ENCODE data around the gene TMEM225B. TPM values are rescaled to one million over a fixed set of nuclear protein-coding genes. Genes with fewer than 3 reads are reported as not detected.

The TMEM225B gene, protein sequence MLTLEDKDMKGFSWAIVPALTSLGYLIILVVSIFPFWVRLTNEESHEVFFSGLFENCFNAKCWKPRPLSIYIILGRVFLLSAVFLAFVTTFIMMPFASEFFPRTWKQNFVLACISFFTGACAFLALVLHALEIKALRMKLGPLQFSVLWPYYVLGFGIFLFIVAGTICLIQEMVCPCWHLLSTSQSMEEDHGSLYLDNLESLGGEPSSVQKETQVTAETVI
- 0.53 and 1.2 TPM in 2 replicates for total RNA-seq (ENCODE audit: low replicate concordance)

DNA sequence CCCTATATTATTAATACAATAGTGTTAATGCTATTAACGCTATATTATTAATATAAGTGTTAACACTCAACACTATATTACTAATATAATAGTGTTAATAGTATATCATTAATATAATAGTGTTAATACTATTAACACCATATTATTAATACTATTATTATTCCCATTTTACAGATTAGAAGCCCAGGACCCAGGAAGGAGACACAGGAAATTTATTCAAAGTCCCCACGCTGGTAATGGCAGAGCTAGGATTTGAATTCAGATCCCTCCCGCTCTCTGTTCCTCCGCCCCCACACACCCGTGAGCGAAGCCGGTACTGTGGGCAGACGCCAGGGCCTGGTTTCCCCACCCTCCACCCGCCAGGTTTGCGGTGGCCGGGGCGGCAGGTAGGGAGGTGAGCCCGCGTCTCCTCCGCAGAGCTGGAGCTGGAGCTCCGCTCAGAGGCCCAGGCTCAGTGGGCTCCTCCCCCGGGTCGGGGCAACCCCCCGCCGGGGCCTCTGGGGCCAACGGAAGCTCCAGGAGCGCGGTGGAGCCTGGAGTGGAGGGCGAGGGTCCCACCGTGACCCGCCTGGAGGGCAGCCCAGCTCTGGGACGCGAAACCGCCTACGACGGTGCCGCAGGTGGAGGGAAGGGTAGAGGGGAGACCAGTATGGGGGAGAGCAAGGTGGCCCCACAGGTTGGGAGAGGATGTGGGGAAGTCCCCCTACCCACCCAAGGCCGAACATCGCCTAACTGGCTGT lies at the start of gene TMEM225B:
TMEM225B (plus strand) TSS at position 506 of the 740 bp plus-strand sequence. CDS start 6,122 bp downstream, outside the sequence.

GRCh38 chr7:99551767-99552463 lies 46.2 kb upstream of the TMEM225B start, which contains the start of gene FAM200A:
Gene FAM200A, minus strand, starts transcription at chr7:99552114. Its CDS starts 3,707 bp downstream, at chr7:99548407.

DNA sequence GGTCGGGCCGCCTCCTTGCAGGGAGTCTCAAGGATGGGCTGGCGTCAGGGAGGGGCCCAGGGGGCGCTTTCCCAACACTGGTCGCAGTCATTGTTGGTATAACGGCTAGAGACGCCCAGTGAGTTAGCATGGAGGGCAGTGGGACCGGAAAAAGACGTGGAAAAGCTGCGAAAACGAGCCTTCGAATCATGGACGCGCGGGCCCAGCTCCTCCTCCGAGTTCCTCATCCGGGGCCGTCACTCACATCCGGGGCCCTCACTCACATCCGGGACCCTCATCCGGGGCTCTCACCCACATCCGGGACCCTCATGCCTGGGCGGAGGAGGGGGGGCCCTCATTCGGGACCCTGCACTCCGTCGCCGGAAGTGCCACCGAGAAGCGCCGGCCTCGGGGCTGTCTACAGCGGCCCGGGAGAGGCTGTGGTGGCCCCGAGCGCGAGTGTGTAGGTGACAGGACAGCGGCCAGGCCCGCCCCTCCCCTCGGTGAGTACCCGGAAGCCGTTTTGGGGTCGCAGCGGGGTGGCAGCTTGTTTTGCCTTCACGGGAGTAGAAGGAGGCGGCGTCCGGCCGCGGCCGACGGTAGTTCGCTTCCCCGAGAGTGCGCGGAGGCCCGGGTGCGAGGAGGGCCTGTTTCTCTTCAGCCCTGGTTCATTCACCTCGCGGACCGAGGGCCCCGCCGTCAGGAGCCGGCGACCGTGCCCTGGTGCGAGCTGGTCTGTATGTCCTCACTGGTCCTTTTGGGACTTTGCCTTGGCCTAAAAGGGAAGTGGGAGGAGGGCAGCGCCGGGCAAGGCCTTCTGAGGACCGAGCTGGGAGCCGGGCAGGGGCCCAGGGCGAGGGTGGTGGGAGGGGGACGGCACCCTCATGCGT lies 39.5 kb upstream of the TMEM225B start, which contains the start of gene ZNF655:
ZNF655 (plus strand) TSS at position 337 of the 869 bp plus-strand sequence. CDS start 1,918 bp downstream, outside the sequence.

DNA sequence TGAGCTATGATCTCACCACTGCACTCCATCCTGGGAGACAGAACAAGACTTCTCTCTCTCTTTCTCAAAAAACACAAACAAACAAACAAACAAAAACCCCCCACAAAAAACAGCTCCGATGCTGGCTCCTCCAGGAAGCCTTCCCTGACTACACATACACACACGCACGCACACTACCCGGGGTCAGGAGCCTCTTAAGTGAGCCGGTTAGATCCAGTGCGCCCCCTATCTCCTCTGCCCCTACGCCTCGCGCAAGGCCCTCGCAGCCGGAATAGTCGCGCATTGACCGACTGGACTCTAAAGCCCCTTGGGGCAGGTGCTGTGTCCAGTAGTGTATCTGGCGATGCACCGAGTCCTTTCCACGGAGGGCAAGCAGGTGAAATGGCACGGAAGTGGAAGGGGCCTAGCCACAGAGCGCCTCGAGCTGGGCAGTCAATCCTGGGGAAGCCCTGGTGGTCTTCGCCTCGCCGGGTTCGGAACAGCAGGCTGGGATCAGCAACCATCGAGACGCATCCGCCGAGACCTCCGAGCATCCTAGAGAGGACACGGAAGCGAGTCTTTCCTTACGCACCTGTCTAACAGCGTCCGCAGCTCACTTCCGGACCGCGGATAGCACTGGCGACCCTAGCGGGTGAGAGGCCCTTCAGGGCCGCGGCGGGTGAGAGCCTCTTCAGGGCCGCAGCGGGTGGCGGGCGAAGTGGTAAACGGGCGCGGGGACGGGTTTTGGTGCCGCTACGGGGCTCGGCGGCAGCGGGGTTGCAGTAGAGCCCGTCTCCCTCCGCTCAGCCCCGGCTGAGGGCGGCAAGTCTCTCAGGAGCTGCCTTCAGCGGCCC lies 18.5 kb downstream of the TMEM225B start, which contains the start of gene ZSCAN25:
ZSCAN25 (plus strand) TSS at position 588 of the 833 bp plus-strand sequence. CDS start 2,661 bp downstream, outside the sequence.

Other genes starting within 250 kb of the TMEM225B start
- 380 and 552 TPM in 2 replicates for gene ARPC1B, start 223.5 kb upstream of the TMEM225B start, total RNA-seq (ENCODE audit: low replicate concordance)
- gene PDAP1, start 189.7 kb upstream of the TMEM225B start, total RNA-seq (ENCODE audit: low replicate concordance) = 25.0 and 28.9 TPM in 2 replicates
- 109 and 191 TPM in 2 replicates for gene BUD31, start 189.3 kb upstream of the TMEM225B start, total RNA-seq (ENCODE audit: low replicate concordance)
- 5.1 and 6.5 TPM in 2 replicates for gene PTCD1, start 159.5 kb upstream of the TMEM225B start, total RNA-seq (ENCODE audit: low replicate concordance)
- gene CPSF4, start 159.3 kb upstream of the TMEM225B start, total RNA-seq (ENCODE audit: low replicate concordance) = 23.5 and 27.0 TPM in 2 replicates
- 136 and 465 TPM in 2 replicates for gene ATP5MF, start 132.1 kb upstream of the TMEM225B start, total RNA-seq (ENCODE audit: low replicate concordance)
- 1.8 and 5.0 TPM in 2 replicates for gene ZNF789, start 125.4 kb upstream of the TMEM225B start, total RNA-seq (ENCODE audit: low replicate concordance)
- 17.2 and 20.7 TPM in 2 replicates for gene ZNF394, start 98.0 kb upstream of the TMEM225B start, total RNA-seq (ENCODE audit: low replicate concordance)
- gene ZKSCAN5, start 93.6 kb upstream of the TMEM225B start, total RNA-seq (ENCODE audit: low replicate concordance) = 8.1 and 10.1 TPM in 2 replicates
- gene FAM200A, start 46.2 kb upstream of the TMEM225B start, total RNA-seq (ENCODE audit: low replicate concordance) = 4.6 and 5.1 TPM in 2 replicates
- 28.0 and 45.1 TPM in 2 replicates for gene ZNF655, start 39.6 kb upstream of the TMEM225B start, total RNA-seq (ENCODE audit: low replicate concordance)
- gene ZSCAN25, start 18.7 kb downstream of the TMEM225B start, total RNA-seq (ENCODE audit: low replicate concordance) = 7.9 and 9.2 TPM in 2 replicates
- not detected in 2 replicates for gene CYP3A5, start 81.7 kb downstream of the TMEM225B start, total RNA-seq (ENCODE audit: low replicate concordance)
- gene CYP3A7, start 136.9 kb downstream of the TMEM225B start, total RNA-seq (ENCODE audit: low replicate concordance) = 0.23 TPM in 1 of 2 replicates, not detected in the other
- not detected in 2 replicates for gene CYP3A4, start 185.9 kb downstream of the TMEM225B start, total RNA-seq (ENCODE audit: low replicate concordance)
- gene CYP3A43, start 229.7 kb downstream of the TMEM225B start, total RNA-seq (ENCODE audit: low replicate concordance) = not detected in 2 replicates

Measured in smooth muscle cell of the coronary artery (primary cell).